Measurements from ENCODE around the gene CHKB. TPM values are rescaled to one million over a fixed set of nuclear protein-coding genes. Genes with fewer than 3 reads are reported as not detected.

The CHKB gene
- total and polyA plus RNA-seq, 2 of the 4 experiments (the other 2 are of a cell fraction) = 8.1 to 36.9 TPM

DNA sequence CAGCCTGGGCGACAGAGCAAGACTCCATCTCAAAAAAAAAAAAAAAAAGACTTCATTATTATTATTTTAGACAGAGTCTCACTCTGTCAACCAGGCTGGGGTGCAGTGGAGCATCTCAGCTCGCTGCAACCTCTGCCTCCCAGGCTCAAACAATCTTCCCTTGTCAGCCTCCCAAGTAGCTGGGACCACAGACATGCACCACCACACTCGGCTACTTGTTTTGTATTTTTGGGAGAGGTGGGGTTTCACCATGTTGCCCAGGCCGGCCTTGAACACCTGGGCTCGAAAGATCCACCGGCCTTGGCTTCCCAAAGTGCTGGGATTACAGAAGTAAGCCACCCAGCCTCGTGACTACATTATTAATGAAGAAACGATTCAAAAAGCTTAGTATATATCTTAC lies 47.5 kb downstream of the CHKB start:
- no peak overlapping the region for H2AK5ac ChIP-seq (ENCODE audit: low read depth, low read length)
- no peak overlapping the region for H4K5ac ChIP-seq (ENCODE audit: low read depth, low read length)
- H3K4me1 ChIP-seq (ENCODE audit: control insufficient read depth, insufficient read depth, low read length) = peaks cover 21% of the 10 kb centered on the region
- H3K18ac ChIP-seq (ENCODE audit: low read depth, low read length) = no peak overlapping the region
- in situ Hi-C loops (cut with MboI; ENCODE audit: low sequenced_read_pairs) = no loop called here
- no peak overlapping the region for H3K14ac ChIP-seq (replicated peaks; ENCODE audit: low read depth, low read length)
- H3K9me3 ChIP-seq (ENCODE audit: control insufficient read depth, insufficient read depth, low read length) = no peaks in the 10 kb centered on the region
- no peak overlapping the region for H3K9ac ChIP-seq (ENCODE audit: low read depth, low read length)
- POLR2A ChIA-PET (ENCODE audit: unreplicated experiment) = no interaction called here
- H4K91ac ChIP-seq (ENCODE audit: insufficient read depth, low read depth, low read length) = no peak overlapping the region
- H3K79me1 ChIP-seq (ENCODE audit: low read depth in 1 of 2, low read length in 2 of 2) = no peaks in the 10 kb centered on the region; a peak in 1 of 4 replicates
- intact Hi-C loops (cut with micrococcal nuclease) = no loop called here
- peaks cover 7% of the 10 kb centered on the region for H3K9me1 ChIP-seq (ENCODE audit: insufficient read depth, low read length)
- no peak overlapping the region for H3K27ac ChIP-seq (ENCODE audit: insufficient read depth, low read length)
- DNase-seq = no peak
- H2BK20ac ChIP-seq (ENCODE audit: low read depth, low read length) = no peak overlapping the region
- H4K8ac ChIP-seq (ENCODE audit: low read depth in 2 of 2, low read length in 2 of 2) = no peak overlapping the region
- no CpG with 5 or more reads among the region's 8 CpGs for WGBS, 2 experiments (ENCODE audit: extremely low coverage in 2 of 2, insufficient read length in 1 of 2)
- H3K36me3 ChIP-seq (ENCODE audit: control insufficient read depth, insufficient read depth, low read length) = no peaks in the 10 kb centered on the region
- H3K4me2 ChIP-seq (ENCODE audit: low read depth, low read length) = no peak overlapping the region
- BruUV-seq (replicated peaks) = no TSS peak
- no peak for ATAC-seq (ENCODE audit: low read depth)
- H3K4me3 ChIP-seq (ENCODE audit: insufficient read depth, low read depth, low read length) = no peak overlapping the region
- no peak overlapping the region for H2BK120ac ChIP-seq (ENCODE audit: low read depth, low read length)
- no peak overlapping the region for H2BK5ac ChIP-seq (ENCODE audit: low read depth, low read length, poor library complexity, severe bottlenecking)
- no peak overlapping the region for H2BK15ac ChIP-seq (ENCODE audit: low read depth, low read length)
- dilution Hi-C loops (cut with HindIII; ENCODE audit: low sequenced_read_pairs, unreplicated experiment) = no loop called here
- CTCF ChIA-PET = no interaction called here
- H3K4ac ChIP-seq (ENCODE audit: low read depth, low read length) = no peak overlapping the region
- no peak overlapping the region for H3K23ac ChIP-seq (ENCODE audit: low read depth, low read length)
- no peak overlapping the region for H2AFZ ChIP-seq (replicated peaks; ENCODE audit: low read length, poor library complexity)
- H2AK9ac ChIP-seq (replicated peaks; ENCODE audit: low read depth, low read length, poor library complexity) = no peak overlapping the region
- H4K20me1 ChIP-seq (ENCODE audit: insufficient read depth, low read length) = no peaks in the 10 kb centered on the region
- peaks cover 5% of the 10 kb centered on the region; the same call in 1 of the 2 replicates for H3K27me3 ChIP-seq (ENCODE audit: control insufficient read depth, insufficient read depth, low read length)
- no peak overlapping the region for H3K56ac ChIP-seq (ENCODE audit: extremely low read depth, insufficient read depth, low read length)
- no peak for TF ChIP-seq SMC3 (IDR thresholded peaks at IDR 0.05; ENCODE audit: low read depth, low read length)
- TF ChIP-seq MAFK (IDR thresholded peaks at IDR 0.05; ENCODE audit: low read depth, low read length) = no peak
- no peak for TF ChIP-seq CTCF (conservative IDR thresholded peaks at IDR 0.05; ENCODE audit: low read depth, low read length)
- TF ChIP-seq NFE2L2 (IDR thresholded peaks at IDR 0.05; ENCODE audit: low read depth, low read length) = no peak
- no peak for TF ChIP-seq CHD1 (IDR thresholded peaks at IDR 0.05; ENCODE audit: low read depth, low read length)
- no peak for TF ChIP-seq RFX5 (IDR thresholded peaks at IDR 0.05; ENCODE audit: low read depth, low read length)
- TF ChIP-seq BHLHE40 (IDR thresholded peaks at IDR 0.05; ENCODE audit: low read depth, low read length) = no peak
- no peak for TF ChIP-seq RAD21 (IDR thresholded peaks at IDR 0.05; ENCODE audit: low read length)
- TF ChIP-seq FOS (IDR thresholded peaks at IDR 0.05; ENCODE audit: low read depth, low read length) = no peak
- no peak for TF ChIP-seq CEBPB (IDR thresholded peaks at IDR 0.05; ENCODE audit: low read depth, low read length)
- no peak for TF ChIP-seq ELK1 (IDR thresholded peaks at IDR 0.05; ENCODE audit: borderline replicate concordance, low read depth, low read length)
- TF ChIP-seq POLR2A (IDR thresholded peaks at IDR 0.05; ENCODE audit: low read depth, low read length) = no peak
